ENCODE results near the gene CYFIP2.

DNA sequence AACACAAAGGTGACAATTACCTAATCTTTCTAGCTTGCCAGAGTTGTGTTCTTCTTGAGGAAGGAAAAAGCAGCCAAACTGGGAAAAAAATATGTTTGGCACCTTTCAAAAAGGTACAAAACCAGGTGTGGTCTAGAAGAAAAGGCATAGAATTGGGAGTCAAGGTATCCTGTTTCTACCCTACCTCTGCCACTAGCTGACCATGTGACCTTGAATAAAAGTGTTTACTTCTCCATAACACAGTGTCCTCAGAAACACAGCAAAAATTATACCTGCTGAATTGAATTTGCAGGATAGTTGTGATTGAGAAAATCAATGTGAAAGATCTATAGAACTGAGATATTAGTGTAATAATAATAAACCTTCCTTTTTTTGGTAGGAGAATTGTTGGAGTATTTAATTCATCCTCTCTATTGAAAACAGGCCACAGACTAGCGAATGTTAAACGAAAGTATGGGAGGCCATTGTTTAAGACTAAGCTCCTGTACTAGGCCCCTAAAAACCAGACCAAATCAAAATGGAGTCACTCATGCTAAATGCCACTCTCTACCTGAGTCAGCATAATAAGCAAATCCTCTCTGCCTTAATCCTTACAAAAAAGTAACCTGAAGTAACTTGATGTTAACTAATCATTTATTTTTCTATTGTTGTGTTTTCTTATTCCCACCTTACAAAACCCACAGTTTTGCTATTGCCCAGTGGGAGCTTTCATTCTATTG is 12.6 kb downstream of the CYFIP2 start:
- TF ChIP-seq, protein P1, sequence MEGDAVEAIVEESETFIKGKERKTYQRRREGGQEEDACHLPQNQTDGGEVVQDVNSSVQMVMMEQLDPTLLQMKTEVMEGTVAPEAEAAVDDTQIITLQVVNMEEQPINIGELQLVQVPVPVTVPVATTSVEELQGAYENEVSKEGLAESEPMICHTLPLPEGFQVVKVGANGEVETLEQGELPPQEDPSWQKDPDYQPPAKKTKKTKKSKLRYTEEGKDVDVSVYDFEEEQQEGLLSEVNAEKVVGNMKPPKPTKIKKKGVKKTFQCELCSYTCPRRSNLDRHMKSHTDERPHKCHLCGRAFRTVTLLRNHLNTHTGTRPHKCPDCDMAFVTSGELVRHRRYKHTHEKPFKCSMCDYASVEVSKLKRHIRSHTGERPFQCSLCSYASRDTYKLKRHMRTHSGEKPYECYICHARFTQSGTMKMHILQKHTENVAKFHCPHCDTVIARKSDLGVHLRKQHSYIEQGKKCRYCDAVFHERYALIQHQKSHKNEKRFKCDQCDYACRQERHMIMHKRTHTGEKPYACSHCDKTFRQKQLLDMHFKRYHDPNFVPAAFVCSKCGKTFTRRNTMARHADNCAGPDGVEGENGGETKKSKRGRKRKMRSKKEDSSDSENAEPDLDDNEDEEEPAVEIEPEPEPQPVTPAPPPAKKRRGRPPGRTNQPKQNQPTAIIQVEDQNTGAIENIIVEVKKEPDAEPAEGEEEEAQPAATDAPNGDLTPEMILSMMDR (IDR thresholded peaks at IDR 0.05; ENCODE audit: insufficient read depth, low read length), result no peak
- no peak for TF ChIP-seq POLR2AphosphoS5 (IDR thresholded peaks at IDR 0.05; ENCODE audit: low read depth)
- TF ChIP-seq, protein P2, sequence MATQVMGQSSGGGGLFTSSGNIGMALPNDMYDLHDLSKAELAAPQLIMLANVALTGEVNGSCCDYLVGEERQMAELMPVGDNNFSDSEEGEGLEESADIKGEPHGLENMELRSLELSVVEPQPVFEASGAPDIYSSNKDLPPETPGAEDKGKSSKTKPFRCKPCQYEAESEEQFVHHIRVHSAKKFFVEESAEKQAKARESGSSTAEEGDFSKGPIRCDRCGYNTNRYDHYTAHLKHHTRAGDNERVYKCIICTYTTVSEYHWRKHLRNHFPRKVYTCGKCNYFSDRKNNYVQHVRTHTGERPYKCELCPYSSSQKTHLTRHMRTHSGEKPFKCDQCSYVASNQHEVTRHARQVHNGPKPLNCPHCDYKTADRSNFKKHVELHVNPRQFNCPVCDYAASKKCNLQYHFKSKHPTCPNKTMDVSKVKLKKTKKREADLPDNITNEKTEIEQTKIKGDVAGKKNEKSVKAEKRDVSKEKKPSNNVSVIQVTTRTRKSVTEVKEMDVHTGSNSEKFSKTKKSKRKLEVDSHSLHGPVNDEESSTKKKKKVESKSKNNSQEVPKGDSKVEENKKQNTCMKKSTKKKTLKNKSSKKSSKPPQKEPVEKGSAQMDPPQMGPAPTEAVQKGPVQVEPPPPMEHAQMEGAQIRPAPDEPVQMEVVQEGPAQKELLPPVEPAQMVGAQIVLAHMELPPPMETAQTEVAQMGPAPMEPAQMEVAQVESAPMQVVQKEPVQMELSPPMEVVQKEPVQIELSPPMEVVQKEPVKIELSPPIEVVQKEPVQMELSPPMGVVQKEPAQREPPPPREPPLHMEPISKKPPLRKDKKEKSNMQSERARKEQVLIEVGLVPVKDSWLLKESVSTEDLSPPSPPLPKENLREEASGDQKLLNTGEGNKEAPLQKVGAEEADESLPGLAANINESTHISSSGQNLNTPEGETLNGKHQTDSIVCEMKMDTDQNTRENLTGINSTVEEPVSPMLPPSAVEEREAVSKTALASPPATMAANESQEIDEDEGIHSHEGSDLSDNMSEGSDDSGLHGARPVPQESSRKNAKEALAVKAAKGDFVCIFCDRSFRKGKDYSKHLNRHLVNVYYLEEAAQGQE (IDR thresholded peaks at IDR 0.05; ENCODE audit: insufficient replicate concordance, low read depth), result no peak

Data from HL-60 (cell line).